Suppressor macrophage treated with lipopolysaccharide for 4 hours (primary cell): Measurements from ENCODE around the gene IGSF8.
A peak's percentile ranks its signal among the peaks of the same experiment; 100 is the strongest.
"Not testable (repeated sequence)": the region's sequence is repeated elsewhere in the genome, so short reads cannot be mapped to it uniquely, and the experiment has no call there.

Source experiments
- DNase-seq: peaks from one replicate; pipeline ENCODE4 v3.0.0-alpha.2; 2020

Gene IGSF8

DNA sequence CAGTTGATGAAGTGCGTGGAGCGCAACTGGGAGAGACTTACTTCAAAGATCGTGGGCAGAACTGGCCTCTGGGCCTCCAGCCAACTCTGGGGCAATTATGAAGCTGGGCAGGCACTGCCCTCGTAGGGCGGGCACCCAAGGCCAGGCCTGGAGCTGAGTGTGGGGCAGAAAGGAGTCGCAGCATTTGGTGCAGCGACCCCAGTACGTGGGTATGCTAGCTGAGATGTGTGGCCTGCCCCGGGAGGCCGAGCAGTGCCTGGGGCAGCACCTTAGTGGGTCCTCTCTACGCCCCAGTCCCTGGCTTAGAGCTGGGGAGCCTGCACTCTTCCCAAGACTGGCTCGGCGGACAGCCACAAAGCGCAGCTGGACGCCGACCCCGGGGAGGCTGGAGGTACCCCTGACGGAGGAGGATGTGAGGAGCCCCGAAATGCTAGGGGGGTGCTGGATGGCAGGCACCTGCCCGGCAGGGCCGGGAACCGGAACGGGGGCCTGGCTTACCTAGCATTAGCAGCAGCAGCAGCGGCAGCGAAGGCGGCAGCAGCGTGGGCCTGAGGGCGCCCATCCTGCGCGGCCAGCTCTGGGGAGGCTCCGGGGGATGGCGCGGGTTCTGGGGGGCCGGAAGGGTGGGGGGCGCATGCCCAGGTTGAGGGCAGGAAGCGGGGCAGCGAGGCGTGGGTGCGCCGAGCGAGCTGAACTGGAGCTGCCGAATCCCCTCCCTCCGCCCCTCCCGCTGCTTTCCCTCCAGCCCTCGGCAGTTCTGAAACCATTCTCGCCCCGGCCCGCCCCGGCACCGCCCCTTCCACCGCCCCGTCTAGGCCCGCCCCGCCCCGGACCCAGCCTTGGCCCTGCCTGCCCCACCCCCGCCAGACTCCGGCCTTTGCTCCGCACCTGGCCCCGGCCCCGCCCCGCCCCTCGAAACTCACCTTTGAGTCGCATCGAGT lies at the start of gene IGSF8:
Gene IGSF8, minus strand, starts transcription at position 709 of the 941 bp plus-strand sequence. Its CDS starts 147 bp downstream, at position 562.
- DNase-seq: peak; percentile 90

GRCh38 chr1:160148121-160148520 lies 49.7 kb upstream of the IGSF8 start:
- DNase-seq: no peak

GRCh38 chr1:160146107-160146506 lies 47.7 kb upstream of the IGSF8 start:
- DNase-seq: no peak

- DNase-seq: no peak
These were observed 46.5 kb upstream of the IGSF8 start for GRCh38 chr1:160144921-160145320.

- peak; percentile 65 for DNase-seq
These were observed 45.3 kb upstream of the IGSF8 start for GRCh38 chr1:160143695-160144094.

DNA sequence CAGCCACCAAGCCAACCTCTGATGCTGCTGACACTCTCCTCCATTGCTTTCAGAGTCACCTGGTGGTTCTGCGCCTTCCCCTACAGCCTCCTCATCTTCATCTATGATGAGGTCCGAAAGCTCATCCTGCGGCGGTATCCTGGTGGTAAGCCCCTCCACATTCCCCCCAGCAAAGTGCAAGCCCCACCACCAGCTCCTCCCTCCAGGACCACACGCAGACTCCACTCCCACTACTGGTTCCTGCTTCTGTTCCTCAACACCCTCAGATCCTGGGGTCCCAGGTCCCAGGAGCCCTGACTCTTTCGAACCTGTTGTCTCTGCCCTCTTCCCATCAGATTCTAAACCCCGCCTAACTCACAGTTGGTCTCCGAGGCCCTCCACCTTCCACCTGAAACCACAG lies 41.4 kb upstream of the IGSF8 start:
- no peak for DNase-seq

GRCh38 chr1:160137216-160137862 lies 38.9 kb upstream of the IGSF8 start:
- DNase-seq: no peak

DNA sequence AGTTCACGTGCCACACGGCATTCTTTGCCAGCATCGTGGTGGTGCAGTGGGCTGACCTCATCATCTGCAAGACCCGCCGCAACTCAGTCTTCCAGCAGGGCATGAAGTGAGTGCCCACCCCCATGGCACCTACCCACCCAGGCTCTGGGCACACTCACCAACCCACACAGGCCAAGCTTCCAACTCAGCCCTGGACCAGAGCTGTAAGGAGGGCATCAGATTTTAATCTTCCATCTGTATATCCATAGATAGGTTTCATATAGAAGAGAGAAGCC lies 38.4 kb upstream of the IGSF8 start:
- DNase-seq: no peak

GRCh38 chr1:160136121-160136925 lies 37.9 kb upstream of the IGSF8 start:
- DNase-seq: no peak

DNA sequence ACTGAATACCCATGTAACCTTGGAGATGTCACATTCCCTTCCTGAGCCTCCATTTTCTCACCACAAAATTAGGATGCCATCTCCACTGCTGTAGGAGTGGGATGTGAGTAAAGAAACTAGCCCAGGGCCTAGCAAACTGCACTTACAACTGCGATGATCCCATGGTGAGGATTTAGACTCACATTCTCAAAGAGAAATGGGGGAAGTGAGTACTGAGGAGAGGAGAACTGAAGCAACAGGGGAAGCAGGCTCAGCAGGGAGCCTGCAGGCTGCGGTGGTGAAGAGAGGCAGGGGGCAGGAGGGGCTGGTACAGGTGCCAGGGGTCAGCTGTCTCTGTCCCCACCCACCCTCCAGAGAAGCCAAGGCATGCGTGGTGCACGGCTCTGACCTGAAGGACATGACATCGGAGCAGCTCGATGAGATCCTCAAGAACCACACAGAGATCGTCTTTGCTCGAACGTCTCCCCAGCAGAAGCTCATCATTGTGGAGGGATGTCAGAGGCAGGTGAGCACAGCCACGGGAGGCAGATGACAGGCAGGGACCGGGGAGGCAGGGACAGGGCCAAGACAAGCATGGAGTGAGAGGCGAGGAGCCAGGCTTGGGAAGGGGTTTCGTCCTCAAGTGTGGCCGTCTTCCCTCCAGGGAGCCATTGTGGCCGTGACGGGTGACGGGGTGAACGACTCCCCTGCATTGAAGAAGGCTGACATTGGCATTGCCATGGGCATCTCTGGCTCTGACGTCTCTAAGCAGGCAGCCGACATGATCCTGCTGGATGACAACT lies 36.6 kb upstream of the IGSF8 start:
- peak; percentile 55 for DNase-seq

DNA sequence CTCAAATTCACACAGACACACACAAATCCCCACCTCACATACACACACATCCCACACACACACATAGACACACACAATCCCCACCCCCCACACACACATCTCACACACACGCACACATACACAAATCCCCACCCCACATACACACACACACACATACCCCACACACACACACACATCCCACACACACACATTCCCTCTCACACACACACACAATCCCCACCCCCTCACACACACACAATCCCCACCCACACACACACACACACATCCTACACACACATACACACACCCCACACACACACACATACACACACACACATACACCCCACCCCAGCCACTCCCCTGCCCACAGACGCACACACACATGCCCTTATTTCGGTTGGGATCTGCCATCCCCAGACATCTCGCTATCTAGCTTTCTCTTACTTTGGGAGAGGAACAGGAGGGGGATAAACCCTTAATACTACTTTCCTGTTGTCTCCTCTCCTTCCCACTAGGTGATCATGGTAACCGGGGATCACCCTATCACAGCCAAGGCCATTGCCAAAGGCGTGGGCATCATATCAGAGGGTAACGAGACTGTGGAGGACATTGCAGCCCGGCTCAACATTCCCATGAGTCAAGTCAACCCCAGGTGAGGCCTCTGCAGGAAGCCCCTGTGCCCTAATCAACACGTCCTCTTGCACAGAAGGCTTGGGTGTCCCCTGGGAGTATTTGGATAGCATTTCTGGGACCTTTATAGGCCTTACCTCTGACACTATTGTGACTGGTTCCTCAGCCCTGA lies 35.8 kb upstream of the IGSF8 start:
- no peak for DNase-seq

DNA sequence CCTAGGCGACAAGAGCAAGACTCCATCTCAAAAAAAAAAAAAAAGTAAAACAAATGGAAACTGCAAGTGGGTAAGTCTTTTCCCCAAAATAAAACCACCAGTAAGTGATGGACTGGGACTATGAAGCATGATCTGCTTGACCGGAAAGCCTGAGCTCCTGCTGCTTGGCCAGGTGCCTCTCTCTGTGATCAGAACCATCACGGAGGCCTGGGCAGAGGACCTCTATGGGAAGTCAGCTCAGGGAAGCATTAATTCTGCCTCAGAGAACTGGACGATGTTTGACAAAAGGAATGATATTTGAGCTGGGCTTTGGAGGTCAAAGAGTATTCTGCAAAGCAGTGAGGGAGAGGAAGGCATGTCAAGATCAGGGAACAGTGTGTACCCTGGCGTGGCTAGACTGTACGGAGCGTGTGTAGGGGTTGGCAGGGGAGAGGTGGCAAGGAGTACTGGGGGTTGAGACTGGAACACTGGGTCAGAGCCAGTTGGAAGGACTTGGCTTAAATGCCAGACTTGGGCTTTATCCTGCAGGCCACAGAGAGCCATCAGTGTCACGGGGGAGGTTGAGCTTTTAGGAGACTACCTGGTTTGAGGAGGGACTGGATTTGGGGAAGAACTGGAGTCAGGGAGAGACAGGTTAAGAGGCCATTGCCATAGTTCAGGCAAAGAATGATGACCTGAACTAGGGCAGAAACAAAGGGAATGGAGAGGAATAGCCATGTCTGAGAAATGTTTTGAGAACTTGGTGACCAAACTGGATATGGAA lies 33.6 kb upstream of the IGSF8 start:
- no peak for DNase-seq

- DNase-seq: no peak
These were observed 32.5 kb upstream of the IGSF8 start for GRCh38 chr1:160130939-160131338.

DNA sequence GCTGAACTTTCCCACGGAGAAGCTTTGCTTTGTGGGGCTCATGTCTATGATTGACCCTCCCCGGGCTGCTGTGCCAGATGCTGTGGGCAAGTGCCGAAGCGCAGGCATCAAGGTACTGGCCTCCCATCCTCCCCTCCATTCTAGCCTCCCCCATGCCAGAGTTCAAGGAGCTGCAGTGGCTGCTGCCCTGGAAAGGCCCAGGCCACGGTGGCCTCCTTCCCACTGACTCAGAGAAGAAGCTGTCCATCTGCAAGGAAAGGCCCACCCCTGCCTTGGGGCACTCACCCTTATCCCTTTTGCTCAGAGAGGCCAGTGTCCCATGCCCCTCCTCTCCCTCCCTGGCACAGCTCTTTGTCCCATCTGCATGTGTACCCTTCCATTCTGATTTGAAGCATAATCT lies 32.1 kb upstream of the IGSF8 start:
- DNase-seq: no peak

GRCh38 chr1:160129966-160130365 lies 31.5 kb upstream of the IGSF8 start:
- no peak for DNase-seq

- DNase-seq: no peak
These were observed 31.1 kb upstream of the IGSF8 start for GRCh38 chr1:160129558-160129957.

DNA sequence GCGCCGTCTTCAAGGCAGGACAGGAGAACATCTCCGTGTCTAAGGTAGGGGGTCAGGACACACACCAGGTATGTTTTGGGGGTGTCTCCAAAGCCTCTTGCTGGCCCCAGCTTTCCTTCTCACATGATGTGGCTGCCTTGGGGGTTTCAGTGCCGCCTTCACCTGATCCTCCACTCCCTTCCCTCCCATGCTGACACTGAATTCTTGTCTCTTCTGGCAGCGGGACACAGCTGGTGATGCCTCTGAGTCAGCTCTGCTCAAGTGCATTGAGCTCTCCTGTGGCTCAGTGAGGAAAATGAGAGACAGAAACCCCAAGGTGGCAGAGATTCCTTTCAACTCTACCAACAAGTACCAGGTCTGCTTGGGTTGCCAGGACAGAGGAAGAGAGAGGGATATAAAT lies 30.6 kb upstream of the IGSF8 start:
- no peak for DNase-seq

DNA sequence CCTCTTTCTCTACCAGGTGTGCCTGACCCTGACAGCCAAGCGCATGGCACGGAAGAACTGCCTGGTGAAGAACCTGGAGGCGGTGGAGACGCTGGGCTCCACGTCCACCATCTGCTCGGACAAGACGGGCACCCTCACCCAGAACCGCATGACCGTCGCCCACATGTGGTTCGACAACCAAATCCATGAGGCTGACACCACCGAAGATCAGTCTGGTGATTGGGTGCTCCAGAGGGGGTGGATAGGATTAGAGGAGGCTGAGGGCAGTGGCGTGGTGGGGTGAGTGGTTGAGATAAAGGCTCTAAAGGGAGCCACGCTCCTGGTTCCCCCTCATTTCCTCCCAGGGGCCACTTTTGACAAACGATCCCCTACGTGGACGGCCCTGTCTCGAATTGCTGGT lies 30.2 kb upstream of the IGSF8 start:
- DNase-seq: no peak

DNA sequence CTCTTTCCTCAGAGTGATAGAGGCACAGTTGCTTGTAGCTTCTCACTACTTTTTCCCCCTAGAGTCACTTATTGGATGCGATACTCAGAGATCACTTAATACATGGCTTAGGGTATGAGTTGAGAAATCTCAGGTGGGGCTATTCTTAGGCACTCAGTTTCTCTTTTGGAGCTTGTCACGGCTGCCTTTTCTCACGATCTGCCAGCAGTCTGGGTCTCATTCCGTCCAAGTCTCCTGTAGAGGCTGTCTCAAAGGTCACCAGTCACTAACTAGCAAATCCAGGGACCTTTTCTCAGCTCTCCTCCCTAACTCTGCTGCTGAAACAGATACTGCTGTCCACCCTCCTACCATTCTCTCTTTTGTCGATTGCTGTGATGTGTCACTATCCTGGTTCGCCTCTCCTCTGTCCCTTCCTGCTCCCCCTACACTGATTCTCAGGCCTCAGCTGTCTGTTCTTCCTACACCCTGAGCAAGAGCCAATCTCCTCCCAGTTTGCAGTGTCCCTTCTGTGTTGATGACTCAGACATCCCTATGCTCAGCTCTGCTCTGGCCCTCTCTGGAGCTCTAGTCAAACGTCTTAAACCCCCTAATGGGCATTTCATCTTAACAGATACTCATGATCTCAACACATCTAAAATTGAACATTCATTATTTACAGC lies 29.6 kb upstream of the IGSF8 start:
- peak; percentile 44 for DNase-seq

DNA sequence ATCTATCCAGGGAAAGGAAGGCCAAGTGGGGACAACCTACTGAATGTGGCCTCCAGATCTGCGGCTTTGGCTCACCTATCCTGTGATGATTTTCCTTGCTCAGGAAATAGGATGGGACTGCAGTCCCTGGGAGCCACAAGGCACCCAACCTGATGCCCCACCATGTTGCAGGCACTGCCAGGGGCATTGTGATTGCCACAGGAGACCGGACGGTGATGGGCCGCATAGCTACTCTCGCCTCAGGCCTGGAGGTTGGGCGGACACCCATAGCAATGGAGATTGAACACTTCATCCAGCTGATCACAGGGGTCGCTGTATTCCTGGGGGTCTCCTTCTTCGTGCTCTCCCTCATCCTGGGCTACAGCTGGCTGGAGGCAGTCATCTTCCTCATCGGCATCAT lies 29.0 kb upstream of the IGSF8 start:
- DNase-seq: no peak

- not testable (repeated sequence) for DNase-seq
These were observed 27.9 kb upstream of the IGSF8 start for GRCh38 chr1:160126342-160126741.
